Measurements from ENCODE around the gene PRSS50. TPM values are rescaled to one million over a fixed set of nuclear protein-coding genes. Genes with fewer than 3 reads are reported as not detected.

Gene PRSS50
- total RNA-seq, 1 donor from 2014 or later, result 0.20 TPM

GRCh38 chr3:46711305-46711704, 6.4 kb downstream of the PRSS50 start:
- no peak for TF ChIP-seq CTCF (IDR thresholded peaks at IDR 0.05)
- Histone ChIP-seq H3K9me3 (no peaks in the 10 kb centered on the region), H3K4me1 (no peaks in the 10 kb centered on the region), H3K4me3 (no peak overlapping the region), H3K36me3 (no peaks in the 10 kb centered on the region), H3K27me3 (no peaks in the 10 kb centered on the region), H3K27ac (no peak overlapping the region)
- ATAC-seq (no peak), DNase-seq (no peak)
- intact Hi-C loops (cut with DNase I), result no loop called here

GRCh38 chr3:46710671-46711295, 6.9 kb downstream of the PRSS50 start:
- Histone ChIP-seq H3K36me3 (no peaks in the 10 kb centered on the region), H3K4me3 (no peak overlapping the region), H3K4me1 (no peaks in the 10 kb centered on the region), H3K27me3 (no peaks in the 10 kb centered on the region), H3K9me3 (no peaks in the 10 kb centered on the region), H3K27ac (no peak overlapping the region)
- intact Hi-C loops (cut with DNase I), result no loop called here
- ATAC-seq (no peak), DNase-seq (peak; percentile 48)
- no peak for TF ChIP-seq CTCF (IDR thresholded peaks at IDR 0.05)

GRCh38 chr3:46710229-46710628, 7.4 kb downstream of the PRSS50 start:
- no peak for TF ChIP-seq CTCF (IDR thresholded peaks at IDR 0.05)
- ATAC-seq, result no peak
- H3K27ac ChIP-seq, result no peak overlapping the region
- H3K9me3 ChIP-seq, result no peaks in the 10 kb centered on the region
- no peaks in the 10 kb centered on the region for H3K4me1 ChIP-seq
- H3K27me3 ChIP-seq, result no peaks in the 10 kb centered on the region
- DNase-seq, result no peak
- no peaks in the 10 kb centered on the region for H3K36me3 ChIP-seq
- H3K4me3 ChIP-seq, result no peak overlapping the region
- intact Hi-C loops (cut with DNase I), result no loop called here

GRCh38 chr3:46709721-46710120, 7.9 kb downstream of the PRSS50 start:
- no peaks in the 10 kb centered on the region for H3K36me3 ChIP-seq
- no peaks in the 10 kb centered on the region for H3K27me3 ChIP-seq
- ATAC-seq (no peak), DNase-seq (peak; percentile 40)
- no peak overlapping the region for H3K27ac ChIP-seq
- TF ChIP-seq CTCF (IDR thresholded peaks at IDR 0.05), result no peak
- H3K4me3 ChIP-seq, result no peak overlapping the region
- H3K9me3 ChIP-seq, result no peaks in the 10 kb centered on the region
- intact Hi-C loops (cut with DNase I), result loop anchor here (5.0 kb wide), 1 partner anchor 188 kb away; no protein-coding TSS in a partner anchor
- H3K4me1 ChIP-seq, result no peaks in the 10 kb centered on the region

- TF ChIP-seq CTCF (IDR thresholded peaks at IDR 0.05), result no peak
- DNase-seq (no peak), ATAC-seq (no peak)
- H3K9me3 ChIP-seq, result no peaks in the 10 kb centered on the region
- H3K36me3 ChIP-seq, result no peaks in the 10 kb centered on the region
- H3K27me3 ChIP-seq, result no peaks in the 10 kb centered on the region
- H3K27ac ChIP-seq, result no peak overlapping the region
- H3K4me1 ChIP-seq, result no peaks in the 10 kb centered on the region
- intact Hi-C loops (cut with DNase I), result loop anchor here (5.0 kb wide), 1 partner anchor 188 kb away; no protein-coding TSS in a partner anchor
- H3K4me3 ChIP-seq, result no peak overlapping the region
Measured at GRCh38 chr3:46709157-46709654, 8.5 kb downstream of the PRSS50 start.

Data from upper lobe of right lung (tissue), 1 donor.